HepG2 (cell line): Measurements from ENCODE around the gene FHL1. TPM values are rescaled to one million over a fixed set of nuclear protein-coding genes. Genes with fewer than 3 reads are reported as not detected.

ENCODE experiments used
- ATAC-seq: fragments of 200-7000 bp; cut with Tn5 transposase; 3 replicates; pipeline ENCODE4 v1.9.1; 2020; ENCODE audit warnings: mild to moderate bottlenecking, moderate library complexity
- BruUV-seq: library from RNA; stranded (reverse); fragments of 400-500 nt; replicated peaks from 2 replicates; lab custom pipeline; 2021; lab: Mats Ljungman, UMichigan
- CTCF ChIA-PET: fragments of 300-600 bp; formaldehyde crosslinking; extraction: SDS; loops from one replicate; lab custom pipeline; 2021; ENCODE audit warnings: low total read pairs, inconsistent platforms, low intra/inter-chr PET ratio; lab: Yijun Ruan, JAX
- POLR2A ChIA-PET: fragments of 350-600 bp; sonication (Branson Sonifier 250); formaldehyde crosslinking; loops from one replicate; lab custom pipeline; 2020; ENCODE audit warnings: antibody characterized with exemption, inconsistent platforms; lab: Yijun Ruan, JAX
- DNase-seq: peaks from one replicate; pipeline ENCODE4 v3.0.0-alpha.2; 2015; ENCODE audit warnings: low spot score
- FAIRE-seq: peaks from 3 replicates; lab custom pipeline; 2011; peaks lifted over from hg19 to GRCh38; lab: Jason Lieb, UNC
- H2AFZ ChIP-seq: one replicate; pipeline ENCODE4 v1.6.1; 2011; ENCODE audit warnings: low read length, inconsistent platforms
- H3K27ac ChIP-seq: fragments of 300-600 bp; 3 replicates; pipeline ENCODE4 v1.8.0; 2011; ENCODE audit warnings: mixed run types, mild to moderate bottlenecking, mixed read lengths, low read length, inconsistent platforms; ENCODE audit not compliant: insufficient read depth; ENCODE audit errors: extremely low read length
- H3K27me3 ChIP-seq, 2 experiments: fragments of 200-600 bp in 1 of 2; 2 replicates in 1 of 2; 3 replicates in 1 of 2; pipeline versions ENCODE4 v1.6.0 to v1.8.0; 2011; ENCODE audit warnings: low read length in 2 of 2, mild to moderate bottlenecking in 2 of 2, moderate library complexity in 2 of 2, inconsistent platforms in 1 of 2; ENCODE audit not compliant: insufficient read depth in 2 of 2, control insufficient read depth in 1 of 2
- H3K36me3 ChIP-seq, 2 experiments: fragments of 200-600 bp in 1 of 2; replicated peaks in 1 of 2; 2 replicates in 1 of 2; 3 replicates in 1 of 2; pipeline versions ENCODE4 v1.5.1 to v1.8.0; 2011; ENCODE audit warnings: low read length in 2 of 2, inconsistent platforms in 1 of 2; ENCODE audit not compliant: insufficient read depth in 2 of 2, control insufficient read depth in 1 of 2
- H3K4me1 ChIP-seq: 2 replicates; pipeline ENCODE4 v1.5.1; 2012; ENCODE audit warnings: low read length, inconsistent platforms; ENCODE audit not compliant: insufficient read depth
- H3K4me2 ChIP-seq: 2 replicates; pipeline ENCODE4 v1.6.0; 2011; ENCODE audit warnings: low read depth, low read length, inconsistent platforms
- H3K4me3 ChIP-seq, 3 experiments: fragments of 200-600 bp in 1 of 3; sonication (generic), shearing (Covaris generic) in 1 of 3; replicated peaks in 1 of 3; 2 replicates each; pipeline ENCODE4 v1.5.1; 2011 to 2016; ENCODE audit warnings: low read length in 3 of 3, inconsistent platforms in 2 of 3, low read depth in 2 of 3, mild to moderate bottlenecking in 2 of 3, control low read depth in 1 of 3, mixed read lengths in 1 of 3; ENCODE audit not compliant: insufficient read depth in 1 of 3
- H3K79me2 ChIP-seq: one replicate; pipeline ENCODE4 v1.6.1; 2011; ENCODE audit warnings: low read length, inconsistent platforms; ENCODE audit not compliant: insufficient read depth
- H3K9ac ChIP-seq: 2 replicates; pipeline ENCODE4 v1.6.0; 2011; ENCODE audit warnings: mild to moderate bottlenecking, low read depth, low read length, inconsistent platforms; ENCODE audit not compliant: insufficient read depth
- H3K9me3 ChIP-seq: 2 replicates; pipeline ENCODE4 v1.5.1; 2012; ENCODE audit warnings: mild to moderate bottlenecking, low read length
- H4K20me1 ChIP-seq: 2 replicates; pipeline ENCODE4 v1.6.0; 2011; ENCODE audit warnings: inconsistent platforms, mild to moderate bottlenecking, low read length, moderate library complexity; ENCODE audit not compliant: insufficient read depth
- GPN1 ChIP-seq: sonication (generic); formaldehyde crosslinking; IDR thresholded peaks from 2 replicates; pipeline ENCODE4 v1.5.1; 2020; ENCODE audit warnings: missing genetic modification reagents, borderline replicate concordance
- NKX3-1 ChIP-seq: sonication (generic); formaldehyde crosslinking; IDR thresholded peaks from 2 replicates; pipeline ENCODE4 v1.5.0; 2020; ENCODE audit warnings: missing genetic modification reagents
- SMAD1 ChIP-seq: sonication (generic); formaldehyde crosslinking; IDR thresholded peaks from 2 replicates; pipeline ENCODE4 v1.4.0; 2020; ENCODE audit warnings: missing genetic modification reagents, low read depth, mild to moderate bottlenecking, borderline replicate concordance
- XRCC5 ChIP-seq: fragments of 200-400 bp; formaldehyde crosslinking; optimal IDR thresholded peaks from 2 replicates; pipeline ENCODE3; 2017; ENCODE audit warnings: mild to moderate bottlenecking, low read length
- ZBTB33 ChIP-seq: sonication (generic); formaldehyde crosslinking; IDR thresholded peaks from 2 replicates; pipeline ENCODE4 v1.4.0; 2020; ENCODE audit warnings: missing genetic modification reagents
- ZNF256 ChIP-seq: sonication (generic); formaldehyde crosslinking; conservative IDR thresholded peaks from 2 replicates; pipeline ENCODE4 v1.4.0; 2020; ENCODE audit warnings: missing genetic modification reagents
- ZNF496 ChIP-seq: sonication (generic); formaldehyde crosslinking; IDR thresholded peaks from 2 replicates; pipeline ENCODE4 v1.8.1; 2023; ENCODE audit warnings: mild to moderate bottlenecking, moderate library complexity, missing genetic modification reagents; ENCODE audit not compliant: insufficient replicate concordance
- WGBS: methylation state at CpG from one replicate; pipeline ENCODE4 v1.1.6; 2017; ENCODE audit warnings: low lambda C conversion rate; 5-methylcytosine and 5-hydroxymethylcytosine counted together
- in situ Hi-C: cut with HindIII; loops from 2 replicates; pipeline ENCODE4 v1.10.0; 2017; ENCODE audit warnings: low pct_unique_long_range_greater_than_20kb; ENCODE audit not compliant: extremely low pct_ligation_motif_present
- intact Hi-C: fragments of 100-400 bp; cut with micrococcal nuclease; formaldehyde crosslinking; loops from one replicate; pipeline ENCODE4 v1.10.0; 2022; ENCODE audit not compliant: unreplicated experiment
- polyA plus RNA-seq, 8 experiments: library from polyadenylated mRNA; depleted of rRNA in 3 of 8; stranded (reverse) in 7 of 8; unstranded in 1 of 8; fragments of >200 nt; fragmentation: Illumina TruSeq in 4 of 8; extraction: Trizol in 4 of 8; gene quantifications; 2 replicates each; pipeline versions ENCODE4 v1.2.1 to v1.2.3, GENCODE V29; 2011 to 2016; ENCODE audit warnings: low read depth in 4 of 8, missing spikeins in 1 of 8, mixed read lengths in 1 of 8; ENCODE audit not compliant: insufficient read depth in 1 of 8
- total RNA-seq, 5 experiments: library from RNA; depleted of rRNA; stranded (reverse); fragments of >200 nt; fragmentation: Illumina TruSeq; extraction: Trizol; gene quantifications; 2 replicates each; pipeline ENCODE4 v1.2.3, GENCODE V29; 2016; ENCODE audit warnings: low read depth in 1 of 5
- TF ChIP-seq, protein P1 (sequence below): IDR thresholded peaks from 2 replicates; pipeline ENCODE4 v1.6.1; 2016; ENCODE audit warnings: mild to moderate bottlenecking, missing biosample characterization, missing genetic modification reagents

FHL1 gene
- total and polyA plus RNA-seq, 2 of the 13 experiments (the other 11 are each of a cell fraction or from before 2014, with no cell fraction given) = 0.33 TPM; not detected in 1

- ChIA-PET CTCF (no interaction called here), POLR2A (no interaction called here)
- intact Hi-C loops (no loop called here), in situ Hi-C loops (no loop called here)
- no peaks in the 10 kb centered on the region for H3K4me1 ChIP-seq
- H3K36me3 ChIP-seq = no peaks in the 10 kb centered on the region
- H3K27ac ChIP-seq = no peak overlapping the region
- DNase-seq (no peak), FAIRE-seq (no peak), ATAC-seq (no peak)
- H2AFZ ChIP-seq = no peak overlapping the region
- no peak overlapping the region for H3K4me2 ChIP-seq
- H3K9ac ChIP-seq = no peak overlapping the region
- 0% methylated on average over 3 of the region's 3 CpGs for WGBS
- no peaks in the 10 kb centered on the region for H3K9me3 ChIP-seq
- no peak overlapping the region for H3K4me3 ChIP-seq
- H3K79me2 ChIP-seq = no peaks in the 10 kb centered on the region
- BruUV-seq = no TSS peak
- peaks cover 0 to 6% of the 10 kb centered on the region in 2 experiments; a peak in 2 of 5 replicates for H3K27me3 ChIP-seq
- H4K20me1 ChIP-seq = no peaks in the 10 kb centered on the region
- TF ChIP-seq, protein P1, sequence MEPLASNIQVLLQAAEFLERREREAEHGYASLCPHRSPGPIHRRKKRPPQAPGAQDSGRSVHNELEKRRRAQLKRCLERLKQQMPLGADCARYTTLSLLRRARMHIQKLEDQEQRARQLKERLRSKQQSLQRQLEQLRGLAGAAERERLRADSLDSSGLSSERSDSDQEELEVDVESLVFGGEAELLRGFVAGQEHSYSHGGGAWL = no peak
Measured at GRCh38 chrX:136141569-136141968, 5.8 kb upstream of the FHL1 start.

GRCh38 chrX:136142592-136142991 is 4.7 kb upstream of the FHL1 start:
- Histone ChIP-seq H4K20me1 (no peaks in the 10 kb centered on the region), H3K9me3 (no peaks in the 10 kb centered on the region), H3K4me1 (no peaks in the 10 kb centered on the region), H2AFZ (no peak overlapping the region), H3K4me3 (no peak overlapping the region), H3K4me2 (no peak overlapping the region), H3K27ac (no peak overlapping the region), H3K9ac (no peak overlapping the region), H3K79me2 (no peaks in the 10 kb centered on the region), H3K36me3 (no peaks in the 10 kb centered on the region), H3K27me3 (peaks cover 0 to 8% of the 10 kb centered on the region in 2 experiments; a peak in 2 of 5 replicates)
- no TSS peak for BruUV-seq
- ATAC-seq = no peak
- no peak for FAIRE-seq
- no peak for TF ChIP-seq ZNF496 (CRISPR knock-in tag)
- TF ChIP-seq GPN1 (CRISPR knock-in tag) = no peak
- no peak for TF ChIP-seq NKX3-1 (CRISPR knock-in tag)
- TF ChIP-seq ZNF256 = no peak
- TF ChIP-seq SMAD1 = no peak
- TF ChIP-seq XRCC5 = no peak
- TF ChIP-seq ZBTB33 (CRISPR knock-in tag) = no peak
- no peak for DNase-seq
- WGBS = 2% methylated on average over 3 of the region's 3 CpGs
- in situ Hi-C loops (no loop called here), intact Hi-C loops (no loop called here)
- CTCF ChIA-PET = no interaction called here
- POLR2A ChIA-PET = no interaction called here
